ENCODE data around the gene MEP1B.
"Not testable (repeated sequence)": the region's sequence is repeated elsewhere in the genome, so short reads cannot be mapped to it uniquely, and the experiment has no call there.

The MEP1B gene

DNA sequence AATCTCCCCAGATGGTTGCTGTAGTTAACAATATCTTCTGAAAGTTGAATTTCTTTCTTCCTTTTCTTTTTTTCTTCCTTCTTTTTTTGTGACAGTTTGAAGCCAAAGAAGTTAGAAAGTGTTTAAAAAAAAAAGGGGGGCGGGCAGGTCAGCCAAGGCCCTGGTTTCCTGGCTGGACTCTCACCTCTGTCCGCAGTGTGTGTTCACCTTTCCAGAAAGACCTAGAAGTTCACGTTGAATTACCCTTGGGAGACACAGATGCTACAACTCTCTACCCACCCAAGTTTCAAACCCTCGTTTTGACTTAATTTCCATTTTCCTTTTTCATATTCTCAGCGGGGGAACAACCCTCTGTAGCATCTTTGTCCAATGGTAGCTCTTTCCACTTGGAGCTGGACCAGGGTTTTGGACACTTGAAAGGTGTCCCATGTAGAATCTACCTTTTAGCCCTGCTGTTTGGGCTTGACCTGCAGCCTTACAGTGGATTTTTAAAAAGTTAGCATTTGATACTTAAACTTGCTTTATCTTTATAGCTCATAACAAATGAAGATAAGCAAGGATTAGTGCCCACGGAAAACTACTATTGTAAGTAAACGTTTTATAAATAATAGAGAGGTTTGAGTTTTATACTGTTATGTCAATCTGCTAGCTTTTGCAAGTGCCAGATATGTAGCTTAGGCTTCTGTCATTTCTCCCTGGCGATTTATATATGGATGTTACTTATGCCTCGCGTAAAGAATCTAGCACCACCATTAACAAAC lies 20.0 kb downstream of the MEP1B start:
- DNase-seq (ENCODE audit: low read depth) = no peak

DNA sequence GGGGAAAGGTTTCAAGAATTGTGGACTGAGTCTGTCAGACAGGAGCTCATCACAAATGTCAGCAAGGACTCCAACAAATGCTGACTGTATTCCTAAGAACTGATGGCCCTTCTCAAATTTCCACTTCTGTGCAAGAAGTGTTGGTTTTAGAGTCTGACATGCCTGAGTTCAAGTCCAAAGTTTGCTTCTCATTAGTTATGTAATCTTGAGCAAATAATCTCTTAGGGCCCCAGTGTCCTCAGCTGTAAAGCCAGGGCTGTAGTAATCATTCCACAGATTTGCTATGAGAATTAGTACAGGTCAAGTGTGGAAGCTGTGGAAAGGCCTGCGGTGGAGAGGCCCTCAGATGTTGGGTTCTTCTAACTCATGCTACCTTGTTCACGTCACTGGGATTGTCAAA lies 23.9 kb downstream of the MEP1B start:
- no peak for DNase-seq (ENCODE audit: low read depth)

DNA sequence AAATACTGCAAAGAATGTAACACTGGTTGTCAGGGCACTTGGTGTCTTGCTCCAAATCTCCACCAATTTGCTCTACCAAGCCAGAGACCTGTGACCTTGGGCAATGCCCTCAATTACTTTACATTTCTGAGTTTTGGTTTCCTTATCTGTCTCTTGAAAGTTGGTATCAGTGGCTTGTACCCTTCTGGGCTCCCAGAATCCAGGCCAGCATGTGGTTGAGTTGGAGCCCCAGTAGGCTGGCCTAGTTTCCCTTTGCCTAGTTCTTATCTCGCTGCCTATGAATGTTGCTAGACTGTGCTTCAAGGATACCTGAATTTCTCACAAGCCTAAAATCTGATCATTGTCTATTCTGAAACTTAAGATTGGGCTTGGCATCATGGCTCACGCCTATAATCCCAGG lies 26.6 kb downstream of the MEP1B start:
- no peak for DNase-seq (ENCODE audit: low read depth)

DNA sequence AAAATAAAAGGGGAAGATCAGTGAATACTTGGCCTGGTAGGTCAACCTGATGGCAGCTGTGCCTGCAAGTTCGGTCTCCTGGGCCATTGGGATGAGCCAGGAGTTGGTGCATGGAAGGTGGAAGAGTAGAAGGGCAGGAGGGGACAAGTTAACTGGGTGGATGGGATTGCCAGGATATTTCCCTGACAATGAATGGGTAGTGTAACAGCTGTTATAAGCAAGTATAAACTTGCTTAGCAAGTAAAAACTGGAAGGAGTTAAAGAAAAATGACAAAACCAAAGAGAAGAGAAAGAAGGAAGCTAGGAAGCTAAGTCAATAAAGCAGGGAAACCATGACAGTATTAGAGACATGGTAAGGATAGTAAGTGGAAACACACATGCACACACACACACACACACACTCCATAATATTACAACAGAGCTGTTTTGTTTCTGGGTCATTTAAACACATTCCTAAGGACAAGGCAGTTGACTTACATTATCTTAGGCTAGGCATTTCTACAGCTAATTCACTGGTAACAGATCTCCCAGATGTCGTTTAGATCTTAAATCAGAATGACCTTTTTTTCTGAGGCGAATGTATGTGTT lies 29.7 kb downstream of the MEP1B start:
- DNase-seq (ENCODE audit: low read depth) = no peak

DNA sequence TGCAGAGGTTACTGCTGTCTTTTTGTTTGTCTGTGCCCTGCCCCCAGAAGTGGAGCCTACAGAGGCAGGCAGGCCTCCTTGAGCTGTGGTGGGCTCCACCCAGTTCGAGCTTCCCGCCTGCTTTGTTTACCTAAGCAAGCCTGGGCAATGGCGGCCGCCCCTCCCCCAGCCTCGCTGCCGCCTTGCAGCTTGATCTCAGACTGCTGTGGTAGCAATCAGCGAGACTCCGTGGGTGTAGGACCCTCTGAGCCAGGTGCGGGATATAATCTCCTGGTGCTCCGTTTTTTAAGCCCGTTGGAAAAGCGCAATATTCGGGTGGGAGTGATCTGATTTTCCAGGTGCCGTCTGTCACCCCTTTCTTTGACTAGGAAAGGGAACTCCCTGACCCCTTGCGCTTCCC lies 43.5 kb downstream of the MEP1B start:
- not testable (repeated sequence) for DNase-seq (ENCODE audit: low read depth)

DNA sequence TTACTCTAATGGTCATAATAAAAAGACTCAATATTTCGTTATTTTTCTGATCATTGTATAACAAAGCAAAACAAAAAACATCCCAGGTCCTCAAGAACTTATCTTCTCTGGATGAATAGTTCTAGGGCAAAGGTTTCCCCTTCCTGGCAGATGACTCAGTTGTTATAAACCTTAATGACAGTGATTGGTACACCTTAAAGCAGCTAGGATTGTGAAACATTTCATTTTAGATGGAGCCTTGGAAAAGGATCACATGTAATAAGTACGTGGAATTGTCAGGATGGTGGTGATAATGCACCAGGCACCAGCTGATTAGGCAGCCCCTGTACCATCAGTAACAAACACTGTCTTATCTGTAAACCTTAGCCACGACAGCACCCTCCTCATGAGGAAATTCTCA lies 47.2 kb downstream of the MEP1B start:
- DNase-seq (ENCODE audit: low read depth) = no peak

DNA sequence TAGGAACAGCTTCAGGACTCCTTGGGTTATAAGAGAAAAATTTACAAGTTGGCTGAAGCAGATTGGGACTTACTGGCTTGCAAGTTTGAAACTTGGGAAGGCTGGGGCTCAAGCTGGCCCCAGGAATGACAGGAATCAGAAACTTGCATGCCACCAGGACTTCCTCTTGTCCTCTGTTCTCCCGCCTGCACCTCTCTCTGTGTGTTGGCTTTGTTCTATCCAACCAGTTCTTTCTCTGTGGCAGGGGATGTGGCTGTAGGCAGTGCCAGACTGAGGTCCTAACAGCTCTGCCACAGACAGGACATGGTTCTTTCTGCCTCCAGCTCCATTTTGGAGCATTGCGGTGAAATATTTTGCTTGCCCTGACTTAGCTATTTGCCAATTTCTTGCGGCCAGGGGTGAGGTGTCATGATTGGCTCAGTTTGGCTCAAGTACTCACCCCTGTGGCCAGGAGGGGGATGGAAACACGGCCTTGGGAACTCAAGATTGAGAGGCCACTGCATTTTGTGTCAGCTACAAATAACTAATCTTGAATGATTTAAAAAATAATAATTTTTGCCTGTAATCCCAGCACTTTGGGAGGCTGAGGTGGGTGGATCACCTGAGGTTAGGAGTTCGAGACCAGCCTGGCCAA lies 48.9 kb downstream of the MEP1B start:
- DNase-seq (ENCODE audit: low read depth) = no peak

DNA sequence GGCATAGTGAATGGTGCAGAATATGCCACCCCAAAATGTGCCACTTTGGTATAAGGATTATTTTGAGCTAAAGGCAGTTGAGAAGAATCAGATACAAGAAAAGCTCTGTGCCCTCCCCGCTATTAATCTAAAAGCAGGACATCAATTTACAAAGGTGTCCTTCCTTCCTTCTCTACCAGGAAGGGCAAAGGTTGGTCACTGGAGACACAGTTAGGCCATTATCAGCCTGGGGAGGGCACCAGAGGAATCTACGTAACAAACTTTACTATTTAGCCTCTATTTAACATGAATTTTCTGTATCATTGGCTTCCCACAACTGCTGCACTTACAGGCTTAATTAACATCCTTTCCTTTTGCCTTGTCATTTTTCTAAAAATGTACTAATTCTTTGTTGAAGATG lies 52.6 kb downstream of the MEP1B start:
- DNase-seq (ENCODE audit: low read depth) = no peak

DNA sequence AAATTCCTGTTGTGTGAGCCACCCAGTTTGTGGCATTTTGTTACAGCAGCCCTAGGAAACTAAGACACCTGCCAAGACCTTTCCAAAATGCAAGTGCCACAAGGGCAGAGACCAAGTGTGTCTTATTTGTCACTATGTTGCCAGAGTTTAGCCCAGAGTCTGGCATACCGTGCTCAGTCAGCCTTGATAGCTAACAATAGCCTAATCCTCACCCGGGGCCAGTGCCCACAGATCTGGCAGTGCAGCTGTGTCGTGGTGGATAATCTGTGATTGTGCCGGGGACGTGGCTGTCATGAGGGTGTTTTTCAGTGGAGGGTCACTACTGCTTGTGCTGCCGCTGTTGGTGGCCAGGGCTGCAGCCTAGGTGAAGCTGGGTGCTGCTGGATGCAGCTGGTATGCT lies 53.5 kb downstream of the MEP1B start:
- no peak for DNase-seq (ENCODE audit: low read depth)

DNA sequence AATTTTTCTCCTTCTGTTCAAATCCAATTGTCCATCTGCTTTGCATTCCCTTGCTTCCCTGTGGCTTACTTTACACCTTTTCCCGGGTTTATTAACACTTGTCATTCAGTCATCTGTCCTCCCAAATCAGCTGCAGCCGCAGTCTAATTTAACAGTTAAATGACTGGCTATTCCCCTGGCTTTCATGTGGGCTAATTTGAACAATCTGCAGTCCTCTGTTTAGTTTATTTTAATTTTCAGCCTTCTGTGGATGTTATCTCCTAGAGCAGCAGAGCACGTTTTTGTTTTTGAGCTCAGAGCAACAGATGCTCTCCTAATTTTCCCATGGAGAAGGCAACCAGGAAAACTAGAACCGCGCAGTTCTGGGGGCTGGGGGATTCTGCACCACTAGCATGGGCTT lies 55.0 kb downstream of the MEP1B start:
- no peak for DNase-seq (ENCODE audit: low read depth)

DNA sequence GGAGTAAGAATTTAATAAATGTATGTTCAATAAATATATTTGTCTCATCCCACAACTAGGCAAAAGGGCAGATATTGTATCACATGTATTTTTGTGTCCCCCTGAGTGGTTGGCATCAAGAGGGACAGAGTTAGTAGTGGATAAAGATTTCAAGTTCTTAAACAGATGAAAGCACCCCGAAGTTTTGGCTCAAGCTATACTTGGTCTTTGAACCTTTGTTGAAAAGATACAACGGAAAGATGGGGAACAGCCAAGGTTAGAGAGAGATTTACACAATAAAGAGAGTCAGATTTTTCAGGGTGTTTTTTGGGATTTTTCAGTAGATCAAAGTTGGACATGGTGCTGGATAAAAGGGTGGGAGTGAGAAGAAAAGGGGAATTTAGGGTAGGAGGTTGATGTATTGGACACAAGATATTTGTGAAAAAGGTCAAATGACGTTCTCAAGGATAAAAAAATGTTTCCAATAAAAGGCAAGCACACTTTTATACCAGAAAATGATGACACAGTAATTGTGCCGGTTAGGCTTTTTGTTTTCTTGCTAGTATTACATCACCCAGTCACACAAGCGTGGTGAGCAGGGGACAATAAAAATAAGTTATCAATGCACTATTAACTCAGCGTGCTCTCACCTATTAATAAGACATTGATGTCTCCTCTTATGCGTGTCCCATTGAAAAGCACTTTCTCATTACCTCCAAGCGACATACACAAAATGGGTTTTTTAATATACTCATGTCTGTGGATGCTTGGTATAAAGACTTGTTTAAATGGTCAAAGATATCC lies 59.5 kb downstream of the MEP1B start:
- DNase-seq (ENCODE audit: low read depth) = no peak

DNA sequence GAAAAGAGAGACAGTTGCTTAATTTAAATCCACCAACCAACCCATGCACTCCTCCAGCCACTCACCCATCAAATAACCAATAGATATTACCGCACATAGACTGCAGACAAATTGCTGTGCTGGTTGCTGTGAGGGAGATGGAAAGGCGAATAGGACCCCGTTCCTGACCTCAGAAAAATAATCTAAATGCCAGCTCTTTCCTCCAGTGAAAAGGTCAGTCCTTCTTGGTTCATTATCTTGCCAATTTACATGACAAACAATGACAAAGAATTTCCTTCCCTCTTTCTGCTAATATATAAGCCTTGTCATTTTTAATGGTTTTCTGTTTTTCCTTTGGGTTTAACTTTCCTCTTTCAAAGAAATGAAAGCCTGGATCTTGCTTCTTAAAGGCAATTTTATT lies 61.6 kb downstream of the MEP1B start:
- no peak for DNase-seq (ENCODE audit: low read depth)

DNA sequence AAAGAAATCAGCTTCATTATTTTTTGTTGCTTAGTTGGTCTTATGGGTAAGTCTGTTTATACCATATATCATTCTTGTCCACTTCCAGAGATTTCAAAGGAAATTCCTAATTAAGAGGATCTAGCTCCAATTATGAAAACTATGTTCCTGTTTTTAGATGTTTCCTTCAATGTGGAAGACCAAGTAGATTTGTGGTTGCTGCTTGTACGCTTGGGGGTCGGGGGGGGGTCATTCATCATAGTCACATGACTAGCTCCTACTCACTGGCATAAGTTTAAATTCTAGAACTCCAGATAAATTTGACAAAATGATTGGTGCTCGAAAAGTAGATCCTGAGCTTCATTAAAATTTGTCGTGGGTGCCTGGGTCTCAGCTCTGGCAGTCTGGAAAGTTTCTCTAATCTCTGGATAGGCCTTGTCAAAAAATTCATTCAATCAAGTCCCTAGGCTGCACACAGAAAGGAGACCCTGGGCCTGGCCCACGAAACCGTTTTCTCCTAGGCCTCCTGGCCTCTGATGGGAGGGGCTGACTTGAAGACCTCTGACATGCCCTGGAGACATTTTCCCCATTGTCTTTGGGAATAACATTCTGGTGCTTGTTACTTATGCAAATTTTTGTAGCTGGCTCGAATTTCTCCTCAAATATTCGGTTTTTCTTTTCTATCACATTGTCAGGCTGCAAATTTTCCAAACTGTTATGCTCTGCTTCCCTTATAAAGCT lies 62.5 kb downstream of the MEP1B start:
- DNase-seq (ENCODE audit: low read depth) = no peak

DNA sequence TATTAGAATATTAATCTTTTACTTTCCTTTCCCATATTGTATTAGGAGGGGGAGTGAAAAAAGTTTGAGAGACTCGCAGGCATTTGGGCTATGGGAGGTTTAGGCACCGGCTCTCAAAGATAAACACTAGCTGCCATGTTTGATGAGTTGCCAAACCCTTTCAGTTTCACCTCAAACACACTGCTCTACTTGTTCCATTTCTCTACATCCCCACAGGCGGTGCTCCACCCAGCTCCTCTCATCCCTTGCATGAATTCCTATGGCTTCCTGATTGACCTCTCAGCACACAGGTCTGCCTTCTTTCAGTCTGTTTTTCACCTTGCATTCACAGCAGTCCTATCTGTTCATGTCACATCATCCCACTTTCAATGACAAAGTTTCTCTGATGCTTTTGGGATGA lies 65.7 kb downstream of the MEP1B start:
- DNase-seq (ENCODE audit: low read depth) = no peak

DNA sequence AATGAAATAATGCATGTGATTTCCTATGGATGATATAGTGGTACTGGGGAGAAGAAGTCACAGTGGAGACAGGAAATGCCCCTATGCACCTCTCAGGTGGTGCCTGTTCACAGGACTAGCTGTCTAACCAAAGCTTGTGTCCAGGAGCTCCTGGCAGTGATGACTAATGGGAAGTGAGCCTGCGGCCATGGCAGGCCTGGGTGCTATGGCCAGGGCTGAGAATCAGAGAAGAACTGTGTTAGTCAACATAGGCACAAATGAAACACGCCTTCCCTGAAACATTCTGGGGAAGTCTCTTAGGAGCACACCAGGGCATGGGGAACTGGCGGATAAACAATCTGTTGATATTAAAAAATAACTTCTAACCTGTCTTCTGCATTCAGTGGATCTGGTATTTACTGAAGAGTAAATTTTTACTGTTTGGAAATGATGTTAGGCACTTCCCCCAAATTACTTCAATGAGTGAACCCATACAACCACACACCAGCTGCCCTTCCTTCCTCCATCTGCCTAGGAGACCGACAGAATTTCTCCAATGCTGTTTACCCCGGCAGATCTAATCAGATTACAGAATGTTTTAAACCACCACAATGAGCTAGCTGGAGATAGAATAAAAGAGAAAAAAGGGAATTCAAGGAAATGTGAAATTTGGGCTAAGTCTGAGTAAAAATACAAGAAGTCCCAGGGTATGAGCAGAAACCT lies 67.4 kb downstream of the MEP1B start:
- no peak for DNase-seq (ENCODE audit: low read depth)

DNA sequence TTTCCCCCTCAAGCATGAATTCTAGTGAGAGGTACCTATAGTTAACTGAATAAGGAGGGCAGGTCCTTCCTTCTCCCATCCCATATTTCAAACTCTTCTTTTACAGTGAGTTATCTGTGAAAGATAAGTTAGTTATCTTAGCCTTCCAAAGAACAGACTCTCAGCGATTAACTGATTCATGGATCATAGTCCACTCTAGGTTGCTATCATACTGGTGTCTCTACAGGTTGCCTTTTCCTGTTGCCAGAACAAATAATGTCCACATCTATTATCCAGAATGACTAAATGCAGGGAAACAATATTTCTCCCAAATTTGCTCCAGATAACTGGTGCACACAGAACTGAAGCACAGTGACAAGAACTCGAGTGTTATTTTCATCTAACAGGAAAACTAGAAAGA lies 68.3 kb downstream of the MEP1B start:
- DNase-seq (ENCODE audit: low read depth) = no peak

DNA sequence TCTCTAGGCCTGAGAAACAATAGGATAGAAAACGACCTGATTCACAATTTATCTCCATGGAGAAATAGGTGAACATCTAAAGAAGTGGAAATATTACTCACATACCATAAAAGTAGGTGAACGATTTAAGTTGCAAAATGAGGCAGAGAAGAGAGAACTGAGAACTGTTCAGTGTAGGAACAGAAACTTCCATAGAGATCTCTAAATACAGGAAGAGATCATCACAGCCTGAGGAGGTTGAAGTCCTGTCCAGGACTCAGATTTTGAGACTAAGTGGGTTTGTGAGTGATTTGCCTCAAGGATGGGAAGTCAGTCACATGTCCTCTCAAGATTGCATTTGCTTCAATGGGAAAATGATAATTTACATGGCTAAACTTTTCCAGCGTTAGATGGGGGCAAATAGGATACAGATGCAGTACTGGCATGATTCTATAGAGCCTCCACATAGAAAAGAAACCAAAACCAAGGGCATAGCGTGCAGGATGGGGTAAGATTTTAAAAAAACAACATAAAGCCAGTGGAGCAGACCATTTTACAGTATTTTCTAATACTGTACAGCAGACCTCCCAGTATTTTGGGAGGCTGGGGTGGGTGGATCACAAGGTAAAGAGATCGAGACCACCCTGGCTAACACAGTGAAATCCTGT lies 68.8 kb downstream of the MEP1B start:
- no peak for DNase-seq (ENCODE audit: low read depth)

DNA sequence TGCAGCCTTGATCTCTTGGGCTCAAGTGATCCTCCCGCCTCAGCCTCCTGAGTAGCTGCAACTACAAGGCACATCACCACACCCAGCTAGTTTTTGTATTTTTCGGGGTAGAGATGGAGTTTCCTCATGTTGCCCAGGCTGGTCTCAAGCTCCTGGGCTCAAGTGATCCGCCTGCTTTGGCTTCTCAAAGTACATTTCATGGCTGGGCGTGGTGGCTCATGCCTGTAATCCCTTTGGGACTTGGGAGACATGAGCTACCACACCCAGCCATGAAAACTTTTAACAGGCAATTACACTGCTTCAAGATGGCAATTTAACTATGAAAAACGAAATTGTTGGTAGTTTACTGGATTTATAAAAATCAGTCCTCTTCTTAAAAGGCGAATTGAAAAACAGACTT lies 69.7 kb downstream of the MEP1B start:
- DNase-seq (ENCODE audit: low read depth) = no peak

DNA sequence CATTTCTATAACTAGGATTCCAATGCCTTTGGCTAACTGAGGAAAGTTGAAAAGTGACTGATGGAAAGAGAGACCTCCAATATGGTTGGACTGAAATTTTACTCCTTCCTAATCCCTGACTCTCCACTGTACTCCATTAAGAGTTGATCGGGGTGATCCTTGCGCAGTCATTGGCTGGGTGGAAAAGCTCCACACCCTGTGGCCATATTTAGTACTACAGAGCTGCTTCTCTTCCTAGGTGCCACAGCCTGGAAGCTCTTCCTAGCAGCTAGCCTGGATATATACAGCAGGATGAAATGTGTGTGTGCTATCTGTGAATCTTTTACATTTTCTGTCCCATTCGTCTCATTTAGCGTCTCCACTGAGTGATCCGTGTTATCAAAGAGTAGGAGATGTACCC lies 71.2 kb downstream of the MEP1B start:
- no peak for DNase-seq (ENCODE audit: low read depth)

DNA sequence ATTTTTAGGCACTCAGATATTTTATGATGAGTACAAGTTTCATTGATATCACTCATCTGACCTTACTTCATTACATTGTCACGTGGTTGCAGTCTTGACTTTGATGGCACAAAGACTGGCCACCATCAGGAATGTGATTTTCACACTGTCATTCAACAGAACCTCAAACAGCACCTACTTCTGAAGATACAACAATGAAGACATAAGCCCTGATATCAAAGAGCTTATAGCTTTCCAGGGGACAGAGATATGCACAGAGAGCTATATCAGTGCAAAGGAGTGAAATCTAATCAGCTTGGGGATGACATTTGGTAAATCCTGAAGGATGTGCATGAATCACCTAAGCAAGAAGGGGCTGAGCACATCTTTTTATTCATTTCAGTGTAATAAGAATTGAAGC lies 72.3 kb downstream of the MEP1B start:
- DNase-seq (ENCODE audit: low read depth) = no peak

DNA sequence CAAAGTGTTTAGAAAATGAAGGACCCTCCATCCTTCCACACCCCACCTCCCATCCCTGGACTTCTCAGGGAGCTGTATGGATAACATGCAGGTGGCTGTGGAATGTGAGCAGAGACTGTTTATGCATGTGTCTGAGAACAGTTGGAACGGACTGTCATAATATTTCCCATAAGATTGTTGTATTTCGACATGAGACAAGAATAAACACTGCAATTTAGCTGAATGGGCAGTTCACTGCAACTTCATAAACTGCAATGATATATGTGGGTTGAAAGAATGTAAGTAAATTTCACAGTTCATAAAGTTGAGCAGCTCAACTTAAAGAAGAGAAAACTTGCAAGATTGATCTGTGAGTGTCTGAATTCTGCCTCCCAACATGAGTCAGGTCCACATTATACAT lies 74.6 kb downstream of the MEP1B start:
- no peak for DNase-seq (ENCODE audit: low read depth)
